GM19395 (cell line): ENCODE results near the gene E2F8.

ENCODE experiments used
- ATAC-seq: cut with Tn5 transposase; IDR thresholded peaks from one replicate; pipeline ENCODE4 v1.9.1; 2021; ENCODE audit warnings: mild to moderate bottlenecking, moderate library complexity; ENCODE audit not compliant: unreplicated experiment

E2F8 gene

DNA sequence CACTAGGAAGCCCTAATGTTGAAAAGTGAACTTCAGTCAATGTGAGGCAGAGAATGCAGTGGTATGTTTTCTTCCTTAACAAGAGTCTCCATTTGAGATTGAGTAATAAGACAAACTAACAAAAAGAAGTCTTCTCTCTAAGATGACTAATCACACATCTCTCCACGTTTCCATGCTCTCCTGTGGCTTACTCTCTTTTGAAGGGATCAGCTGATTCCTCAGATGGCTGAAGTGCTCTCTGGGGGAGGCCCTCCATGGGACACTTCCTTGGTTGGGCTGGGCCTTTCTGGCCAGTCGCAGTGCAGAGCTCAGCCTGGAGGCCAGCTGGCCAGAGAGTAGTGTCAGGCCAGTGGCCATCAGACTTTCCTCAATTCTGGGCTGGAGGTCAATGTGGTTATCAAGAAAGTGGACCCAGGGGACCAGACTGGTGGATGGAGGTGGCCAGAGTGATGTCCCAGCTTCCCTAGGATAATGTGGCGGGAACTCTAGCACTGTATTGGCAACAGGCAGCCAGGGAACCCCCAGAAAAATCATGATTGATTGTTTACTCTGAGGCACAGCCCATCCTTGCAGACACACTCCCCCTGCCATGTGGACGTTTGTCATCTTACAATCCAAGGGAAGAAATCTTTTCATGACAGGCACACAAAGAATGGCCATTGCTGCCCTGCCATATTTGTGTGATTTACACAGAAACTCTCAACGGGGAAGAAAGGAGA, 53.5 kb downstream of the E2F8 start:
- no peak for ATAC-seq

DNA sequence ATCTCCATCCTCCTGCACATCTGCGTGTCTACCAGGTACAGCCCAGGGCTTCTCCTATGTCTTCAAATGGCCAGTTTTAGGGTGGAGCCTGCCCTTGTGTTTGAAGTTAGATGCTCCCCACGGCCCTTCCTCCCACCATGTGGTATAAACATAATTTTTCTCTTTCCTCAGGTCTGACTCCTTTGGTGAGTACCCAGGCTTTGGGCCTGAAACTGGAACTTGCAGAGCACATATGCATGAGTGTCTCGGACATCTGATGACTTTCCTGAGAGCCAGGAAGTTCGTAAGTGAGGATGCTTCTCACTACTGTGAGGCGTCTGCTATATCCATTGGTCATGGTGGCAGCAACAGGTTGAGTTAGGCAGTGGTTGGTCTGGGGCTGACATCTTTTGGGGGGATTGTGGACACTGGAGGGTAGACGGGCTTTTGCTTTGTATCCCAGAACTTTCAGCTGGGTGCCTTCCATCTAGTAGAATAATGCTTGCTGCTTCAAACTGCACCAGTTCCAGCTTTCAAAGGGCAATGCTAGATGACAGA, 55.2 kb downstream of the E2F8 start:
- ATAC-seq, result no peak

- no peak for ATAC-seq
Measured at GRCh38 chr11:19185036-19185435, 55.7 kb downstream of the E2F8 start.

DNA sequence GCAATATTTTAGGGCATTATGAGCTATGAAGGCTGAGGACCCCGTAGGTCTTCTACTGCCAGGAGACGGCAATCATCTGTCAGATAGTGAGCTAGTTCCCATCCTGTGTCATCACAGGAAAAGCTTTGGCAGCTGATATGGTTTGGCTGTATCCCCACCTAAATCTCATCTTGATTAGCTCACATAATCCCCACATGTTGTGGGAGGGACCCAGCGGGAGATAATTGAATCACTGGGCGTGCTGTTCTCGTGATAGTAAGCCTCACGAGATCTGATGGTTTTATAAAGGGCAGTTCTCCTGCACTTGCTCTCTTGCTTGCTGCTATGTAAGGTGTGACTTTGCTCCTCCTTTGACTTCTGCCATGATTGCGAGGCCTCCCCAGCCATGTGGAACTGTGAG, 57.1 kb downstream of the E2F8 start:
- no peak for ATAC-seq

GRCh38 chr11:19181531-19182261, 59.0 kb downstream of the E2F8 start:
- no peak for ATAC-seq

- no peak for ATAC-seq
Measured at GRCh38 chr11:19176629-19177186, 64.0 kb downstream of the E2F8 start.
